K562 (cell line): ENCODE measurements around the gene OAT. TPM values are rescaled to one million over a fixed set of nuclear protein-coding genes. Genes with fewer than 3 reads are reported as not detected.

ENCODE experiments used
- KLF13 ChIP-seq: fragments of 450-650 bp; IDR thresholded peaks from 2 replicates; pipeline ENCODE4 v1.6.1; 2016; ENCODE audit warnings: missing genetic modification characterization, low read depth, mild to moderate bottlenecking, missing compliant biosample characterization, moderate library complexity, borderline replicate concordance
- LARP7 ChIP-seq: fragments of 450-650 bp; IDR thresholded peaks from 2 replicates; pipeline ENCODE4 v1.6.1; 2016
- NFATC3 ChIP-seq: fragments of 450-650 bp; IDR thresholded peaks from 2 replicates; pipeline ENCODE4 v1.6.1; 2017; ENCODE audit warnings: mild to moderate bottlenecking
- SP2 ChIP-seq: IDR thresholded peaks from 2 replicates; pipeline ENCODE4 v1.6.1; 2011; ENCODE audit warnings: mild to moderate bottlenecking, low read depth, low read length, moderate library complexity; ENCODE audit not compliant: poor library complexity, severe bottlenecking; ENCODE audit errors: extremely low read depth
- ZNF668 ChIP-seq: fragments of 250-450 bp; sonication (Bioruptor Pico); IDR thresholded peaks from 2 replicates; pipeline ENCODE4 v1.8.0; 2022; ENCODE audit warnings: mild to moderate bottlenecking, inconsistent platforms
- ZNF778 ChIP-seq: fragments of 450-650 bp; formaldehyde crosslinking; IDR thresholded peaks from 2 replicates; pipeline ENCODE4 v1.4.0; 2020; ENCODE audit warnings: mild to moderate bottlenecking, moderate library complexity
- polyA plus RNA-seq, 8 experiments: library from polyadenylated mRNA; depleted of rRNA in 4 of 8; stranded (reverse) in 5 of 8; unstranded in 3 of 8; fragments of >200 nt; fragmentation: Nextera tagmentation in 2 of 8; fragmentation: Illumina TruSeq in 1 of 8; extraction: Ambion mirVana in 2 of 8; extraction: Trizol in 1 of 8; gene quantifications; 2 replicates each; pipeline versions ENCODE4 v1.2.1 to v1.2.3, GENCODE V29; 2011 to 2014; ENCODE audit warnings: inconsistent platforms in 1 of 8, missing spikeins in 1 of 8
- total RNA-seq, 7 experiments: library from RNA; depleted of rRNA in 6 of 7; stranded (reverse); fragments of >200 nt in 6 of 7; fragmentation: Illumina TruSeq in 2 of 7; extraction: Trizol in 2 of 7; gene quantifications; 2 replicates each; pipeline versions ENCODE4 v1.2.1 to v1.2.3, GENCODE V29; 2011 to 2021; ENCODE audit warnings: low replicate concordance in 1 of 7
- TF ChIP-seq, protein P1 (sequence below): fragments of 250-450 bp; sonication (Bioruptor Pico); IDR thresholded peaks from 2 replicates; pipeline ENCODE4 v1.5.0; 2022; ENCODE audit warnings: mild to moderate bottlenecking
- TF ChIP-seq, protein P2 (sequence below), 2 experiments: IDR thresholded peaks; 2 replicates each; pipeline ENCODE4 v1.6.1; 2012; ENCODE audit warnings: improper control_type of control experiment in 2 of 2, low read depth in 2 of 2, low read length in 2 of 2, borderline replicate concordance in 1 of 2

OAT gene
- total and polyA plus RNA-seq, 9 of the 15 experiments (the other 6 are each of a cell fraction or from before 2014, with no cell fraction given): 100 to 312 (median 163) TPM

DNA sequence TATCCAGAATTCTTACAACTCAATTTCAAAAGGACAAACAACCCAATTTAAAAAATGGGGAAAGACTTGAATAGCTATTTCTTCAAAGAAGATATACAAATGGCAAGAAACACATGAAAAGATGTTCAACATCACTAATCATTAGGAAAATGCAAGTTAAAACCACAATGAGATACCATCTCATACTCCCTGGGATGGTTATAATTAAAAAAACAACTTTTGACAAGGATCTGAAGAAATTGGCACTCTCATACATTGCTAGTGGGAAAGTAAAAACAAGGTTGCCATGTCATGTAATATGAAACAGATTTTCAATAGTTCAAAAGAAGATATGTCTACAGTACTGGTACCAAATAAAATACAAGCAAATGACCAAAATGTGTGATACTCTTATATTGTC is 9.0 kb downstream of the OAT start (continued):
- no peak for TF ChIP-seq NFATC3
- TF ChIP-seq, protein P1, sequence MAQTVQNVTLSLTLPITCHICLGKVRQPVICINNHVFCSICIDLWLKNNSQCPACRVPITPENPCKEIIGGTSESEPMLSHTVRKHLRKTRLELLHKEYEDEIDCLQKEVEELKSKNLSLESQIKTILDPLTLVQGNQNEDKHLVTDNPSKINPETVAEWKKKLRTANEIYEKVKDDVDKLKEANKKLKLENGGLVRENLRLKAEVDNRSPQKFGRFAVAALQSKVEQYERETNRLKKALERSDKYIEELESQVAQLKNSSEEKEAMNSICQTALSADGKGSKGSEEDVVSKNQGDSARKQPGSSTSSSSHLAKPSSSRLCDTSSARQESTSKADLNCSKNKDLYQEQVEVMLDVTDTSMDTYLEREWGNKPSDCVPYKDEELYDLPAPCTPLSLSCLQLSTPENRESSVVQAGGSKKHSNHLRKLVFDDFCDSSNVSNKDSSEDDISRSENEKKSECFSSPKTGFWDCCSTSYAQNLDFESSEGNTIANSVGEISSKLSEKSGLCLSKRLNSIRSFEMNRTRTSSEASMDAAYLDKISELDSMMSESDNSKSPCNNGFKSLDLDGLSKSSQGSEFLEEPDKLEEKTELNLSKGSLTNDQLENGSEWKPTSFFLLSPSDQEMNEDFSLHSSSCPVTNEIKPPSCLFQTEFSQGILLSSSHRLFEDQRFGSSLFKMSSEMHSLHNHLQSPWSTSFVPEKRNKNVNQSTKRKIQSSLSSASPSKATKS: no peak
- TF ChIP-seq, protein P2, sequence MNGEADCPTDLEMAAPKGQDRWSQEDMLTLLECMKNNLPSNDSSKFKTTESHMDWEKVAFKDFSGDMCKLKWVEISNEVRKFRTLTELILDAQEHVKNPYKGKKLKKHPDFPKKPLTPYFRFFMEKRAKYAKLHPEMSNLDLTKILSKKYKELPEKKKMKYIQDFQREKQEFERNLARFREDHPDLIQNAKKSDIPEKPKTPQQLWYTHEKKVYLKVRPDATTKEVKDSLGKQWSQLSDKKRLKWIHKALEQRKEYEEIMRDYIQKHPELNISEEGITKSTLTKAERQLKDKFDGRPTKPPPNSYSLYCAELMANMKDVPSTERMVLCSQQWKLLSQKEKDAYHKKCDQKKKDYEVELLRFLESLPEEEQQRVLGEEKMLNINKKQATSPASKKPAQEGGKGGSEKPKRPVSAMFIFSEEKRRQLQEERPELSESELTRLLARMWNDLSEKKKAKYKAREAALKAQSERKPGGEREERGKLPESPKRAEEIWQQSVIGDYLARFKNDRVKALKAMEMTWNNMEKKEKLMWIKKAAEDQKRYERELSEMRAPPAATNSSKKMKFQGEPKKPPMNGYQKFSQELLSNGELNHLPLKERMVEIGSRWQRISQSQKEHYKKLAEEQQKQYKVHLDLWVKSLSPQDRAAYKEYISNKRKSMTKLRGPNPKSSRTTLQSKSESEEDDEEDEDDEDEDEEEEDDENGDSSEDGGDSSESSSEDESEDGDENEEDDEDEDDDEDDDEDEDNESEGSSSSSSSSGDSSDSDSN (IDR thresholded peaks at IDR 0.05; ENCODE audit: borderline replicate concordance in 1 of 2, low read depth in 2 of 2, low read length in 2 of 2): no peak
- no peak for TF ChIP-seq SP2
- TF ChIP-seq KLF13 (tag): no peak
- no peak for TF ChIP-seq ZNF778 (CRISPR knock-in tag)
- no peak for TF ChIP-seq LARP7
- TF ChIP-seq ZNF668 (CRISPR knock-in tag): no peak
